ENCODE data around the gene DTL. TPM values are rescaled to one million over a fixed set of nuclear protein-coding genes. Genes with fewer than 3 reads are reported as not detected.
A peak's percentile ranks its signal among the peaks of the same experiment; 100 is the strongest.

DTL gene
- total RNA-seq, 1 donor, result 7.3 TPM

GRCh38 chr1:212124690-212125582, 89.4 kb downstream of the DTL start:
- peak in 1 of 3 donors; percentile 68 for DNase-seq (ENCODE audit: low read depth in 2 of 3, low spot score in 2 of 3)

DNA sequence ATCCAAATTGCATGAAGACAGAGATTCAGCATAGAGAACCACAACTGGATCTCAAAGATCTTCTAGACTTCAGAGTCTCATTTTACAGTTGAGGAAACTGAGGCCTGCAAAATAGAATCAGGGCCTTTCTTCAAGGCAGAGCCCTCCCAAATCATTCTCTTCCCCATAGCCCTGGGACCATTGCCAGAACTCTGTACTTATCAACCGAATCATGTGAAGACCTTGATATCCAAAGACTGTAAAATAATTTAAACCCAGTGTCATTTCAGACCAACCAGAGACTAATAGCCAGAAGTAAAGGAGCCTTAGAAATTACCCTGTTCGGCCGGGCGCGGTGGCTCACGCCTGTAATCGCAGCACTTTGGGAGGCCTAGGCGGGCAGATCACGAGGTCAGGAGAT, 90.1 kb downstream of the DTL start:
- DNase-seq (ENCODE audit: low read depth in 2 of 3, low spot score in 2 of 3), result peak in 1 of 3 donors; percentile 14

DNA sequence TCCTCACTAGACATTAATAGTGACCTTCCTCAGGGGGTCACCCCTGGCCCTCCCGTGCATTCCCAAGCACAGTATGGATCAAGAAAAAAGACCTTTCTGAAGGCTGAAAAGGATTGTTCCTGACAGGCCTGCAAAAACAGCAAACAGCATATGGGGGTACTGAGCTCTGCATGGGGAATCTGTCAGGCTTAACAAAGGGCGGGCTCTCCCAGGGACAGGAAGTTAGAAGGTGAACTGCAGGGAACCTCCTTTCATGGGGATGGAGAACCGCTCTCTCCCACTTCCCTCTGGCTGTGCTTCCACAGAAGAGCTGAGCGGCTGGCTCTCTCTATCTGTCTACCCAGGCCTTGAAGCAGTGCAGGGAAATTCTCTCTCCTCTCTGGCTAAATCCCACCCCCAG, 91.7 kb downstream of the DTL start:
- DNase-seq (ENCODE audit: low read depth in 2 of 3, low spot score in 2 of 3), result no peak

DNA sequence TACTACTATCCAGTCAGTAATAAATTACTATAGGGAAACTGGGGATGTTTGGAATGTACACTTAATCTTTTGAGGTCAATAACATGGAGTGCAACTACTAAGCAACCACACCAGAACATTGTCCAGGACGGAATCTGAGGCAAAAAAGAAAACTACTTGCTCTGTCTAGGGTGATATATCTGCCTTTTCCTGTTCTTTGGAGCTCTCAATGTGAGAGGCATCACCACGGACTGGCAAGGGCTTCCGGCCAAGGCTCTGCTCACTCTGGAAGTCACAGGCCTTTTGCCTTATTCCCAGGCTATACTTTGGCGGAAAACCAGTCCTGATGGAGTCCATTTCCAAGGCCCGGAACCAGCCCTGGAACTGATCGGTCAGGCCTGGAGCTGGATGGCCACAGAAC, 94.2 kb downstream of the DTL start:
- DNase-seq (ENCODE audit: low read depth in 2 of 3, low spot score in 2 of 3), result no peak

DNA sequence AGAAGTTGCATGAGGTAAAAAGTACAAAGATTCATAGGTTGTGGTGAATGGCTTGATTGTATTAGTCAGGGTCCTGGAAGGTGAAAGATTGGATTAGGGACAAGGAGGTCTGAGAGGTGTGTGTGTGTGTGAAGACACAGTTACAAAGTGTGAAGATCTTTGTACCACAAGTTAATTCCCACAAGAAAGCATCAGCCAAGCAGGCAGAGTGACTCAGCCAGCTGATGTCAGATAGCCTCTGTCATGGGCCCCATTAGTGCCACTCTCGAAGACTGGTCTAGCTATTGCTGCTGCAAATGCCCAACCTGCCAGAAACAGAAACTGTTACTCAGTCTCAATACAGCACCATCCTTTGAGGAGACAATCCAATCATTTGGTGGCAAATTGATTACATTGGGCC, 96.5 kb downstream of the DTL start:
- no peak for DNase-seq (ENCODE audit: low read depth in 2 of 3, low spot score in 2 of 3)

GRCh38 chr1:212133319-212133718, 97.8 kb downstream of the DTL start:
- DNase-seq (ENCODE audit: low read depth in 2 of 3, low spot score in 2 of 3), result no peak

GRCh38 chr1:212135166-212135565, 99.6 kb downstream of the DTL start:
- DNase-seq (ENCODE audit: low read depth in 2 of 3, low spot score in 2 of 3), result no peak

GRCh38 chr1:212137854-212138253, 102.3 kb downstream of the DTL start:
- no peak for DNase-seq (ENCODE audit: low read depth in 2 of 3, low spot score in 2 of 3)

DNA sequence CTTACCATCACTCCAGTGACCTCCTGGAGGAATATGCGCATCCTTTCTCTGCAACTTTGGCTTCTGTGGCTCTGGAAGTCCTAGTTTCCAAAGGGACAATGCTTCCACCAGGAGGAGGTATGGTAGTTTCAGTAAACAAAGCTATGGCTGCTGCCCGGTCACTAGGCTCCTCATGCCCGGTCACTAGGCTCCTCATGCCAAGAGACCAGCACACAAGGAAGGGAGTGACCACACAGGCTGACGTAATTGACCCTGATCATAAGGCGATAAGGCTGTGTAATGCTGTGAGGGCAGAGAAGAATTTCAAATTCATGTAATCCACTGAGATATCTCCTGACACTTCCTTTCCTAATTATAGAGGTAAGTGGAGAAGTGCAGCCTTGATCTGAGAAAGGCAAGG, 102.9 kb downstream of the DTL start:
- DNase-seq (ENCODE audit: low read depth in 2 of 3, low spot score in 2 of 3), result no peak

GRCh38 chr1:212139526-212140135, 104.1 kb downstream of the DTL start:
- DNase-seq (ENCODE audit: low read depth in 2 of 3, low spot score in 2 of 3), result no peak

DNA sequence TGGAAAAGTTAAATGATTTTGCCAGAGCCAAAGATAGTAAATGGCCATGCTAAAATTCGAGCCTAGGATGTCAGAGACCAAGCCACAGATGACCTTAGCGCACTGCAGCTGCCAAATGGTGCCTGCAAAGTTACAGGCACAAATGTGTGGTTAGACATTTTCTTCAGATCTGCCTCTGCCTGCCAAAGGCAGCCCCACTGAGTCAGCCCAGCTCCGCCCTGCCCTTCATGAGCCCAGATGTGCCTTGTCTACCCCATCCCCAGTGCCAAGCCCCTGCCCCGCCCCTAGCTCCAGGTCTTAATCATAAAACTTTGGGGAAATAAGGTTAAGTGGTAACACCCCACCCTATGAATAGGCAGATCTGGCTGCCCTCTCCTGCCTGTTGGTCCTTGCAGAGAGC, 105.9 kb downstream of the DTL start:
- DNase-seq (ENCODE audit: low read depth in 2 of 3, low spot score in 2 of 3), result no peak

DNA sequence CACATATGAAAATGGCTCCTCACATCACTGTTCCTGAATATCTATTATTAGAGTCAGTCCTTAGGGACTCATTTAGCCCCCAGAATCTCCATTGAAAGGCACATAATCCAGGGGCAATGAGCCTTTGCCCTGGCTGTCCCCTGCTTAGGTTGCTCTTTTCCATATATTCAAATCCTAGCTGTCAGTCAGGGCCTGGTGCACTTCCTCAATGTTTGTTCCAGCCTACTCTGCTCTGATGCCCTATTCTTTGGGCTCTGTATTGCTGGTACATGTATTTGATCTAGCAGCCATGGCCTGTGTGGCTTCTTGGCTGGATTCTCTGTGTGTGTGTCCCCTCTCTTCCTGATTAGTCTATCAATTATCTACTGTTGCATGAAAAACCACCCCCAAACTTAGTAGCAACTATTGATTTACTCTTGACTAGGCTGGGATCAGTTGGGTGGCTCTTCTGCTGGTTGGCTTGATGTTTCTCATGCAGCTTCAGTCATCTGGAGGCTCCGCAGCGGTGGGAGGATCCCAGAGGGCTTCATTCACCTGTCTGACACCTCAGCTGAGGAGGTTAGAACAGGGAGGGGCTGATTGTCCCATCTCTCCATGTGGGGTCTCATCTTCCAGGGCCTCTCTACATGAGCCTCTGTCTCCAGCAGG, 107.5 kb downstream of the DTL start:
- DNase-seq (ENCODE audit: low read depth in 2 of 3, low spot score in 2 of 3), result no peak

DNA sequence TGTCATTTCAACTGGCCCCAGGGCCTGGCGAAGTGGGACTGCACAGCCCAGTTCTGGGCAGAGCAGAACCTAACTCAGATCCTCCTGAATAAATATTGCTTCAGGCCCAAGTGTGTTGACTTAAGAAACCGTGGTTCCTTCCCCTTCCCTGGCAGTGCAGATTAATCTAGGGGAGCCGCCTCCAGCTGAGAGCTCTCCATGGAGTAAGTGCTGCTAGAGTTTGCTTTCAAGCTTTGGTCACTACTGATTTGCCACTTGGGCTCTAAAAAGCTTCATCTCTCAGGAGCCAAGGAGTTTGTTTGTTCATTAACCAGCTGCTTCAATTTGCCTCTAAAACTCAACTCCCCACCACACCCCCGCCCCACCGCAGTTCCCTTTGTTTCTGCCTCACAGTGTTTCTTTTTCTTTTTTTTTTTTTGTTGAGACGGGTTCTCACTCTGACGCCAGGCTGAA, 112.1 kb downstream of the DTL start:
- DNase-seq (ENCODE audit: low read depth in 2 of 3, low spot score in 2 of 3), result no peak

GRCh38 chr1:212149566-212149965, 114.0 kb downstream of the DTL start:
- DNase-seq (ENCODE audit: low read depth in 2 of 3, low spot score in 2 of 3), result peak in 1 of 3 donors; percentile 30

DNA sequence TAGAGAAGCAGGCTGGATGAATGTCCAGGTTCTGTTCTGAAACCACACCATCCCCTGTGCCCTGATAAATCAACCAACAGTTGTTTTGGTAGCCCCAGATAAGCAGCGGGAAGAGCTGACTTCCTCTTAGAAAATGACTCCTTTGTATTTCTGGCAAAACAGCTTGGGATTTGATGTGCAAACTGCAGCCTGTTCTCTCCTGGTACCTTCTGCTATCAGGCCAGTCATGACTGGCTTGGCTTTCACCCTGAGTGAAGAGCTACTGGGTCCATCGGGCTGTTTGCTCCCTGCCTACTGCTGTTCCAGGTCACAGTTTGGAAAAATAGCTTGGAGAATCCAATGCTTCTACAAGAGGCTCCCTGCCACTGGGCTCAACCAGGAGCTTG, 116.8 kb downstream of the DTL start:
- DNase-seq (ENCODE audit: low read depth in 2 of 3, low spot score in 2 of 3), result peak in 2 of 3 donors; percentile 67 to 85

GRCh38 chr1:212152869-212153268, 117.3 kb downstream of the DTL start:
- DNase-seq (ENCODE audit: low read depth in 2 of 3, low spot score in 2 of 3), result no peak

- no peak for DNase-seq (ENCODE audit: low read depth in 2 of 3, low spot score in 2 of 3)
Measured at GRCh38 chr1:212153635-212154034, 118.1 kb downstream of the DTL start.

Small RNA genes within 50 kb of the gene (small RNA-seq; reads per million reads assigned to genes)
- gene MIR3122, result not detected
- not detected for gene RF00568
- not detected for gene RN7SKP98

Other genes starting within 250 kb of the DTL start
- 18.0 TPM for gene LPGAT1, start 205.0 kb upstream of the DTL start, total RNA-seq
- gene INTS7, start 191 bp upstream of the DTL start, total RNA-seq, result 21.3 TPM
- gene PPP2R5A, start 249.7 kb downstream of the DTL start, total RNA-seq, result 21.8 TPM